Placental pericyte (primary cell): Measurements from ENCODE around the gene JAG1. TPM values are rescaled to one million over a fixed set of nuclear protein-coding genes. Genes with fewer than 3 reads are reported as not detected.

Source experiments
- small RNA-seq: library from RNA; depleted of rRNA; stranded (forward); fragments of <200 nt; gene quantifications from one replicate; pipeline ENCODE3, GENCODE V24; 2012; ENCODE audit warnings: low replicate concordance
- total RNA-seq: library from RNA; depleted of rRNA; stranded (reverse); fragments of >200 nt; gene quantifications from 2 replicates; pipeline ENCODE4 v1.2.3, GENCODE V29; 2012

The JAG1 gene
- 18.4 and 36.2 TPM in 2 replicates for total RNA-seq

GRCh38 chr20:10673842-10674683 lies at the start of gene JAG1:
JAG1 (minus strand) TSS chr20:10673999; CDS start chr20:10673530, 469 bp downstream.

Small RNAs within 50 kb of the gene (small RNA-seq; reads per million reads assigned to genes)
- not detected for gene MIR6870

Other genes starting within 250 kb of the JAG1 start
- 5.3 and 7.9 TPM in 2 replicates for gene MKKS, start 239.8 kb downstream of the JAG1 start, total RNA-seq
- gene SLX4IP, start 238.7 kb downstream of the JAG1 start, total RNA-seq = 3.7 and 4.6 TPM in 2 replicates